SU-DHL-6 (cell line): ENCODE results near the gene ATF7.

Experiments
- EZH2phosphoT487 ChIP-seq: fragments of 200-600 bp; sonication (generic), shearing (Covaris generic); conservative IDR thresholded peaks from 2 replicates; pipeline ENCODE4 v1.6.1; 2018; ENCODE audit warnings: mild to moderate bottlenecking, antibody characterized with exemption, low read length, moderate library complexity, mixed read lengths
- TF ChIP-seq, protein P1 (sequence below): fragments of 200-600 bp; sonication (generic); IDR thresholded peaks from one replicate; pipeline ENCODE4 v1.5.1; 2017; ENCODE audit warnings: antibody characterized with exemption, mild to moderate bottlenecking, low read length, moderate library complexity; ENCODE audit not compliant: insufficient read depth, poor library complexity, severe bottlenecking

- TF ChIP-seq, protein P1, sequence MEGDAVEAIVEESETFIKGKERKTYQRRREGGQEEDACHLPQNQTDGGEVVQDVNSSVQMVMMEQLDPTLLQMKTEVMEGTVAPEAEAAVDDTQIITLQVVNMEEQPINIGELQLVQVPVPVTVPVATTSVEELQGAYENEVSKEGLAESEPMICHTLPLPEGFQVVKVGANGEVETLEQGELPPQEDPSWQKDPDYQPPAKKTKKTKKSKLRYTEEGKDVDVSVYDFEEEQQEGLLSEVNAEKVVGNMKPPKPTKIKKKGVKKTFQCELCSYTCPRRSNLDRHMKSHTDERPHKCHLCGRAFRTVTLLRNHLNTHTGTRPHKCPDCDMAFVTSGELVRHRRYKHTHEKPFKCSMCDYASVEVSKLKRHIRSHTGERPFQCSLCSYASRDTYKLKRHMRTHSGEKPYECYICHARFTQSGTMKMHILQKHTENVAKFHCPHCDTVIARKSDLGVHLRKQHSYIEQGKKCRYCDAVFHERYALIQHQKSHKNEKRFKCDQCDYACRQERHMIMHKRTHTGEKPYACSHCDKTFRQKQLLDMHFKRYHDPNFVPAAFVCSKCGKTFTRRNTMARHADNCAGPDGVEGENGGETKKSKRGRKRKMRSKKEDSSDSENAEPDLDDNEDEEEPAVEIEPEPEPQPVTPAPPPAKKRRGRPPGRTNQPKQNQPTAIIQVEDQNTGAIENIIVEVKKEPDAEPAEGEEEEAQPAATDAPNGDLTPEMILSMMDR, result no peak
- no peak for TF ChIP-seq EZH2phosphoT487
These were observed 123.9 kb downstream of the ATF7 start for GRCh38 chr12:53502331-53502730.
